ENCODE results near the gene OR2T2.
"Not testable (repeated sequence)": the region's sequence is repeated elsewhere in the genome, so short reads cannot be mapped to it uniquely, and the experiment has no call there.

- not testable (repeated sequence) for TF ChIP-seq CTCF (IDR thresholded peaks at IDR 0.05); TCF7L2 (IDR thresholded peaks at IDR 0.05; ENCODE audit: low read depth, low read length); REST (IDR thresholded peaks at IDR 0.05; ENCODE audit: insufficient read depth in 1 of 2, low read depth in 2 of 2, low read length in 1 of 2); POLR2AphosphoS5 (IDR thresholded peaks at IDR 0.05; ENCODE audit: low read depth, low read length)
Observed at GRCh38 chr1:248473051-248473450, 27.6 kb downstream of the OR2T2 start, which contains the start of gene OR2T3.
